GM19240 (cell line): ENCODE measurements around the gene EBNA1BP2.
"Not testable (repeated sequence)": the region's sequence is repeated elsewhere in the genome, so short reads cannot be mapped to it uniquely, and the experiment has no call there.

Experiments
- DNase-seq: peaks from one replicate; pipeline ENCODE4 v3.0.0; 2011; ENCODE audit warnings: low spot score; ENCODE audit not compliant: insufficient read length

Gene EBNA1BP2

GRCh38 chr1:43121256-43121900 is 50.7 kb downstream of the EBNA1BP2 start:
- DNase-seq = no peak

GRCh38 chr1:43119928-43120586 is 52.0 kb downstream of the EBNA1BP2 start:
- not testable (repeated sequence) for DNase-seq
